HG03108 (cell line): ENCODE measurements around the gene GPC3.
"Not testable (repeated sequence)": the region's sequence is repeated elsewhere in the genome, so short reads cannot be mapped to it uniquely, and the experiment has no call there.

Source experiments
- ATAC-seq: cut with Tn5 transposase; IDR thresholded peaks from one replicate; pipeline ENCODE4 v1.9.1; 2021; ENCODE audit warnings: moderate library complexity; ENCODE audit not compliant: unreplicated experiment

Gene GPC3

GRCh38 chrX:133655275-133656265, 329.8 kb downstream of the GPC3 start:
- no peak for ATAC-seq

- no peak for ATAC-seq
Observed at GRCh38 chrX:133654811-133655210, 330.6 kb downstream of the GPC3 start.

DNA sequence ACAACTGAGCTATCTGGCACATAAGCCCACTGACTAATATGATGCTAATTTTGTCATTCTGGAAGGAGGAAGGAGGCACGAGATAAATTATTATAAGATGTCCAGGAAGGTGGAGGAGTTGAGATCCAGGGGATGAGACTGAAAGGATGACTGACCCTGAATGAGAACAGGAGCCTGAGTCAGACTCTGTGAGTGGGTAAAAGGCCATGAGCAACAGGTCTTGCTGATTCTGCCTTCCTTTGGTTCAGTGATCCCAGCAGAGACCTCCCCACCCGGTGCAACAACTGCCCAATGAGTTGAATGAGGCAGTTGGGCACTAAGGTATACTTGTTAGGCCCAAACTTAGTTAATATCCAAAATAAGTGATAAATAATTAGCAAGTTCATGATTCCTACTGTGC, 332.0 kb downstream of the GPC3 start:
- ATAC-seq: no peak

- ATAC-seq: no peak
Observed at GRCh38 chrX:133652185-133652584, 333.2 kb downstream of the GPC3 start.

DNA sequence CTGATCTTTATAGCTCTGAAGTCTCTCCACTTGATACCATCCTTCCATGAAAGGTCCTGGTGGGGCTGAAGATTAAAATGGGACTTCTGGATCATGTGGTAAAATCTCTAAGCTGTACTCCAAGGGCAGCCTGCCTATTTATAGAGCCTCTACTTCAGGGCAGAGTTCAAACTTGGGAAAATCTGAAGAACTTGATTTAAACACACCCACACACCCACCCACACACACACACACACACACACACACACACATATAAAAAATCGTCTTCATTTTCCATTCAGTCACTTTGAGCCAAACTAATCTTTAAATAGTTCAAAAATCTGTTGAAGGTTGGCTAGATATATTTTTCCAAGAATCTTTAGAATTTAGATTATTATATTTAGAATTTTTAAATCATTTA, 335.2 kb downstream of the GPC3 start:
- ATAC-seq: no peak

DNA sequence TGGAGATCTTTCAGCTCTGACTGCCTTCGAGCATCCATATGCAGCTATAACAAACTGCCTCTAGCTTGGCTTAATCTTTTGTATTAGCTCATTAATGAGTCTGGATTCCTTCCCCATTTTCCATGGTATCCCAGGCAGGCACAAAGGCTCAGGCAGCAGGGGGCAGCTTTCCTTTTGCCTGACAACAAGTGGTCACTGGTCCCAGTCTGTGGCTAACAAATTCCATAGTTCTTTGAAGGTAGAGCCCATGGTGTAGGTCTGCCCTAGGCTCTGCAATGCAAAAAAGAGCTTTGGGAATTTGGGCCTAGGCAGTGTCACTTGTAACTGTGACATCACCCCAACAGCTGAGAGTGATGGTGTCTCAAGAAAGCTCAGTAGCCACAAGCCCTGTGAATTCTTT, 335.7 kb downstream of the GPC3 start:
- ATAC-seq: no peak

- ATAC-seq: no peak
Observed at GRCh38 chrX:133648594-133648993, 336.8 kb downstream of the GPC3 start.

GRCh38 chrX:133646719-133647116, 338.7 kb downstream of the GPC3 start:
- ATAC-seq: no peak

- no peak for ATAC-seq
Observed at GRCh38 chrX:133645977-133646718, 339.2 kb downstream of the GPC3 start.

DNA sequence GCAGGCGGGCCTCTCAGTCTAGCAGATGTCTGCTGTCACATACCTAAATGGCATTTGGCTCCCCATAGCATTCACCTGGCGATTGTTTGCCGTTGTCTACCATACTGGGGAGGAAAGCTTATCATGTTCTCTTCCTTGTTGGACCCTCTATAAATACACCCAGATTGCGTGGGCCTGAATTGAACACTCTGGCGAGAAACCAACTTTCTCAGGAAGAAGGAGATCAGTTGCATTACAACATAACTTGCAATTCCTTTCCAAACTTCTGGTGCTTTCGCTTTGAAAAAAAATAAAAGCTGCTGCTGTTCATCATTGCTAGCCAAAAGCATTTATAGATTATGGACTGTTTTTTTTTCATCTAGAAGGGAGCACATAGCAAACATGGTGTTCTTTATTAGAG, 340.1 kb downstream of the GPC3 start:
- no peak for ATAC-seq

- ATAC-seq: no peak
Observed at GRCh38 chrX:133640161-133641015, 345.0 kb downstream of the GPC3 start.

GRCh38 chrX:133639726-133640125, 345.7 kb downstream of the GPC3 start:
- no peak for ATAC-seq

- no peak for ATAC-seq
Observed at GRCh38 chrX:133638285-133638684, 347.1 kb downstream of the GPC3 start.

- no peak for ATAC-seq
Observed at GRCh38 chrX:133637765-133638164, 347.6 kb downstream of the GPC3 start.

GRCh38 chrX:133636009-133636408, 349.4 kb downstream of the GPC3 start:
- no peak for ATAC-seq

DNA sequence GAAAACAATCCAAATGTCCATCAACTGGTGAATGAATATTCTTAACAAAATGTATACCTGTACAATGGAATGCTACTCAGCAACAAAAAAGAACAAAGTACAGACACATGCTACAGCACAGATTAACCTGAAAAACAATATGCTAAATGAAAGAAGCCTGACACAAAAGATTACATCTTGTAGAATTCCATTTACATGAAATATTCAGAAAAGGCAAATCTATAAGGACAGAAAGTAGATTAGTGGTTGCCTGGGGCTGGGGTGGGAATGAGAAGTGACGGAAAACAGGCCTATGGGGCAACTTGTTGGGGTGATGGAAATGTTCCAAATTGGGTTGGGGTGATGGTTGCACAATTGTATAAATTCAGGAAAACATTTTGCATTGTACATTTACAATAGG, 351.0 kb downstream of the GPC3 start:
- no peak for ATAC-seq

DNA sequence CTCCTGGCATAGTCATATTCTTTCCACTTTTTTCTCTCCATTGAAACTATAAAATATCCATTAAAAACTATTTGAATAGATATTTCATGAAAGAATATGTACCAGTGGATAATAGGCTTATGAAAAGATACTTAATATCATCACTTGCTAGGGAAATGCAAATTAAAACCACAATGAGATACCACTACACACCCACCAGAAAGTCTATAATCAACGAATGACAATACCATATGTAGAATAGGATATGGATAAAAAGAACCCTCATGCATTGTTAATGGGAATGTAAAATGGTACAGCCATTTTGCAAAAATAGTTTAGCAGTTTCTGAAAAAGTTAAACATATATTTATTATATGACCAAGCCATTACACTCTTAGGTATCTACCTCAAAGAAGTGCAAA, 351.4 kb downstream of the GPC3 start:
- ATAC-seq: no peak

- no peak for ATAC-seq
Observed at GRCh38 chrX:133633162-133633561, 352.2 kb downstream of the GPC3 start.

GRCh38 chrX:133630362-133630761, 355.0 kb downstream of the GPC3 start:
- ATAC-seq: no peak

GRCh38 chrX:133627673-133628072, 357.7 kb downstream of the GPC3 start:
- no peak for ATAC-seq

- ATAC-seq: not testable (repeated sequence)
Observed at GRCh38 chrX:133621384-133621783, 364.0 kb downstream of the GPC3 start.
